ENCODE measurements around the gene ITGA11.
A peak's percentile ranks its signal among the peaks of the same experiment; 100 is the strongest.

ITGA11 gene

GRCh38 chr15:68284616-68285258, 147.2 kb downstream of the ITGA11 start:
- DNase-seq: no peak

- no peak for DNase-seq
Observed at GRCh38 chr15:68283401-68283800, 148.6 kb downstream of the ITGA11 start.

DNA sequence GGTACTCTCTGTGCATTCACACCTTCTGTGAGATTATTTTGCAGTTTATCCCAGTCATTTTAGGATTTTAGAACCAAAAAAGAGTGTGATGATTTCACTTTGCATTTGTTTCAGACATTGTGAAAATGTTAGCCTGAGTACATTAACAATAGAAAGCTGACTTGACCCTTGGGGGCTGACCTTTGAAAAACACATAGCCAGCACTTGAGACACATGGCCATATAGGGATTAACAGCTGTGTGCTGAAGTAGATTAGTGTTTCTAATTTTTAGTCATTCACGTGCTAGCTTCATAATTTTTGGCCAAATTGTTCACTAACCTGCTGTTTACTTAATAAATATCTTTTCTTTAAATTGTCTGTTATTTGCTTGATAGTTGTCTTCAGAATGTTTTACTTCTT, 151.0 kb downstream of the ITGA11 start:
- DNase-seq: no peak

GRCh38 chr15:68279779-68280753, 151.9 kb downstream of the ITGA11 start:
- DNase-seq: no peak

DNA sequence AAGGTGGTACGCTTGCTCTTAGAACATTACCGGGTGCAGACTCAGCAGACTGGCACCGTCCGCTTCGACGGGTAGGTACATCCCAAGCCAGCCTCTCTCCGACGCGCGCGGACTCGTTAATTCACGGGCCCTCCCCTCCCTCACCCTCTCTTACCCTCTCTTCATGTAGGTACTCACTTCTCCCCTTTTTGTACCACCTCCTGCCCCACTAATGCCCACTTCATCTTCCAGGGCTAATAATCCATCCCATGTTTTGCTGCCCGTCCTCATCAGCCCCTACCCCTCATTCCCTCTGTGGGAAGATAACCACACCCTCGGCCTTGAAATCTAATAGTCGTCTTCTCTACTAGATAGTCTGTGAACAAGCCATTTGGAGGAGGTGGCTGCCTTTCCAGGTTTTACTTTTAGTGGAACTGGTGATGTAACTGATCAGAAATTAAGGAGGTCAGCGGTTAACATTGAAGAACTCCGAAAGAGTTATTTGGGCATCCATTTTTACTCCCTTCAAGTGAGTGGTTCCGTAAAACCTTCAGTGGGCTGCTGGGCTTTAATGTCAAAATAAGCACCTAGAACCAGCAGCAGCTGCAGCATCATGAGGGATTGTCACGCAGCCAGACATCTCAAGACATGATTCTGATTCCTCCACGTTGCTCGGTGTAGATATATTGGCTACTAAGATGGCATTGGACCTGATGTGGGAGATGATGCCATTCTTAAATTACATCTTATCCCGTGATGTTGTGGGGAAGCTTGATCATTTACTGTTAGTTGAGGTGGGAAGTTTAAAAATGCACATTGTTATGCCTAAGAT, 153.2 kb downstream of the ITGA11 start:
- peak; percentile 16 for DNase-seq

GRCh38 chr15:68278345-68278594, 153.7 kb downstream of the ITGA11 start:
- no peak for DNase-seq

- peak; percentile 90 for DNase-seq
Observed at GRCh38 chr15:68277603-68278344, 154.2 kb downstream of the ITGA11 start, which contains the start of gene FEM1B. FEM1B (plus strand) TSS chr15:68277745; CDS start chr15:68278418, 673 bp downstream.

GRCh38 chr15:68277131-68277602, 154.8 kb downstream of the ITGA11 start:
- no peak for DNase-seq

GRCh38 chr15:68276668-68277067, 155.3 kb downstream of the ITGA11 start:
- no peak for DNase-seq

GRCh38 chr15:68275165-68275746, 156.7 kb downstream of the ITGA11 start:
- no peak for DNase-seq

GRCh38 chr15:68274201-68274848, 157.6 kb downstream of the ITGA11 start:
- no peak for DNase-seq

DNA sequence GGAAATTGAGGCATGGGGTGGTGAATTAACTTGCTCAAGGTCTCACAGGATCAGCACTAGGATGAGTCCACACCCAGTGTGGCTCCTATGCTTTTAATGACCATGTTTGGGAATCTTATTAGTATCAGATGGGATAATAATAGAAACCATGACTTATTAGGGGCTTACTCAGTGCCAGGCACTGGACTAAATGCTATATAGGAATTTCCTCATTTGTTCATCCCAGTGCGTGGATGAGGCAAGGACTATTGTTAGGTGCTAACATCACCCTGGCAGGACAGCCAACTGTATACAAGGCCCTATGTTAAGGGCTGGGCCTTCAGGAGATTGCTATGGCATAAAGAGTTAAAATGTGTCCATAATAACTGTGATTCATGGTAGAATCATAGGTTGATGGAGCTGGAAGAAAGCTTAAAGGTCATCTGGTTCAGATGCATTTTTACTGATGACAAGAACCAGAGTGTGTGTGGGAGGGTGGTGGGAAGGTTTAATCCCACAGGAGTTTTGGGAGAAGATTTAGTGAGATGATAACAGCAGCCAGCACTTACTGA, 159.2 kb downstream of the ITGA11 start:
- no peak for DNase-seq

GRCh38 chr15:68271854-68272471, 160.0 kb downstream of the ITGA11 start:
- no peak for DNase-seq

DNA sequence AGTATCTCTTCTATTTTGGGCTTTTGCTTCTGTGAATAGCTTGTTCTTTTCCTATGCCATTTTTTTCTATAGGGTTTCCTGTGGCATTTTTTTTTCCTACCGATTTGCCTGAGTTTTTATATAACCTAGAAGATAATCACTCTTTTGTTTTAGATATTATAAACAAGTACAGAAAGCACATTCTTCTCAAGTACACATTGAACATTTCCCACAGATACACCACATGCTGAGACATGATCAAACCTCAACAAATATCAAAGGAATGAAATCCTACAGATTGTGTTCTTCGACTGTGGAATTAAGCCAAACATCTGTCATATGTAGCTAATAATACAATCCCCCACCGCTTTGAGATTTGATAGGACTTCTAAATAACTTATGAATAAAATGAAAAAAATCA, 163.6 kb downstream of the ITGA11 start:
- DNase-seq: no peak

GRCh38 chr15:68265674-68266073, 166.3 kb downstream of the ITGA11 start:
- no peak for DNase-seq

- DNase-seq: no peak
Observed at GRCh38 chr15:68265081-68265480, 166.9 kb downstream of the ITGA11 start.

DNA sequence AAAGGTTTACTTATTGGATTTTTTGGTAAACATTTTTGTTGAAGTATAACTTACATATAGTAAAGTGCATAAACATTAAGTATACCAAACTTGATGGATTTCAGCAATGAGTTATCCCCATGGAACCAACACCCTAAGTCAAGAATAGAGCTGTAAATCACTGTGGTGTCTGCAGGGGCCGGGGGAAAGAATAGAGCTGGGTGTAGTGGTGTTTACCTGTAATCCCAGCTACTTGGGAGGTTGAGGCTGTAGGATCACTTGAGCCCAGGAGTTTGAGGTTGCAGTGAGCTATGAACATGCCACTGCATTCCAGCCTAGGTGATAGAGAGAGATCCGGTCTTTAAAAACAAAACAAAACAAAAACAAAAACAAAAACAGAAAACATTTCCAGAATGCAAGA, 167.7 kb downstream of the ITGA11 start:
- no peak for DNase-seq

- no peak for DNase-seq
Observed at GRCh38 chr15:68262514-68263356, 169.2 kb downstream of the ITGA11 start.

GRCh38 chr15:68261980-68262379, 170.0 kb downstream of the ITGA11 start:
- no peak for DNase-seq

GRCh38 chr15:68261241-68261640, 170.7 kb downstream of the ITGA11 start:
- no peak for DNase-seq

All from activated CD4-positive, alpha-beta T cell treated with anti-CD3 and anti-CD28 coated beads, Interleukin-2, amount 50 U/mL, for 16 hours (primary cell).